GM12878 (cell line): ENCODE measurements around the gene PSMB10. TPM values are rescaled to one million over a fixed set of nuclear protein-coding genes. Genes with fewer than 3 reads are reported as not detected.

Experiments
- ATAC-seq: fragments of 200-7000 bp; cut with Tn5 transposase; 3 replicates; pipeline ENCODE4 v1.9.1; 2020; ENCODE audit warnings: mild to moderate bottlenecking, moderate library complexity
- BruUV-seq: library from RNA; stranded (reverse); fragments of 400-500 nt; replicated peaks from 2 replicates; lab custom pipeline; 2021; lab: Mats Ljungman, UMichigan
- CTCF ChIA-PET: fragments of 300-600 bp; sonication (Branson Sonifier 250); formaldehyde crosslinking; extraction: SDS; loops from one replicate; lab custom pipeline; 2021; ENCODE audit warnings: inconsistent platforms; lab: Yijun Ruan, JAX
- POLR2A ChIA-PET: fragments of 350-600 bp; formaldehyde crosslinking; extraction: SDS; loops from one replicate; lab custom pipeline; 2021; ENCODE audit warnings: inconsistent platforms; lab: Charles Lee
- RAD21 ChIA-PET: fragments of 300-600 bp; sonication (Branson Sonifier 250); formaldehyde crosslinking; loops from one replicate; lab custom pipeline; 2023; ENCODE audit warnings: antibody characterized with exemption; ENCODE audit not compliant: unreplicated experiment; lab: Charles Lee
- SMC1A ChIA-PET: fragments of 300-600 bp; sonication (Branson Sonifier 250); formaldehyde crosslinking; loops from one replicate; lab custom pipeline; 2023; ENCODE audit not compliant: unreplicated experiment, uncharacterized antibody; lab: Charles Lee
- DNase-seq: peaks from one replicate; pipeline ENCODE4 v3.0.0-alpha.2; 2011; ENCODE audit warnings: low read depth, low spot score
- FAIRE-seq: peaks from 3 replicates; lab custom pipeline; 2011; peaks lifted over from hg19 to GRCh38; lab: Jason Lieb, UNC
- H2AFZ ChIP-seq: 2 replicates; pipeline ENCODE4 v1.6.0; 2011; ENCODE audit warnings: low read depth, low read length, control low read depth; ENCODE audit not compliant: control insufficient read depth
- H3K27ac ChIP-seq: 2 replicates; pipeline ENCODE4 v1.5.1; 2011; ENCODE audit warnings: control low read depth; ENCODE audit not compliant: control insufficient read depth, insufficient read depth
- H3K27me3 ChIP-seq, 2 experiments: replicated peaks in 1 of 2; 2 replicates each; pipeline versions ENCODE4 v1.6.0 to v1.6.1; 2011; ENCODE audit warnings: low read length in 1 of 2; ENCODE audit not compliant: control insufficient read depth in 2 of 2, insufficient read depth in 2 of 2
- H3K36me3 ChIP-seq, 2 experiments: 2 replicates each; pipeline ENCODE4 v1.5.1; 2011; ENCODE audit warnings: low read length in 1 of 2; ENCODE audit not compliant: control insufficient read depth in 2 of 2, insufficient read depth in 2 of 2
- H3K4me1 ChIP-seq: 2 replicates; pipeline ENCODE4 v1.6.1; 2011; ENCODE audit warnings: mild to moderate bottlenecking, low read length, moderate library complexity, mixed read lengths; ENCODE audit not compliant: control insufficient read depth, insufficient read depth
- H3K4me2 ChIP-seq: 2 replicates; pipeline ENCODE4 v1.6.0; 2011; ENCODE audit warnings: control low read depth; ENCODE audit not compliant: control insufficient read depth, insufficient read depth
- H3K4me3 ChIP-seq: fragments of 200-600 bp; sonication (generic); 2 replicates; pipeline ENCODE4 v1.5.1; 2016
- H3K79me2 ChIP-seq: 2 replicates; pipeline ENCODE4 v1.6.0; 2011; ENCODE audit warnings: low read length; ENCODE audit not compliant: control insufficient read depth, insufficient read depth
- H3K9ac ChIP-seq: 2 replicates; pipeline ENCODE4 v1.8.0; 2011; ENCODE audit warnings: low read length, control low read depth, mixed read lengths; ENCODE audit not compliant: control insufficient read depth, insufficient read depth
- H3K9me3 ChIP-seq: replicated peaks from 3 replicates; pipeline ENCODE4 v1.5.1; 2011; ENCODE audit warnings: mild to moderate bottlenecking, low read length; ENCODE audit not compliant: control insufficient read depth, insufficient read depth
- H4K20me1 ChIP-seq: 2 replicates; pipeline ENCODE4 v1.6.0; 2011; ENCODE audit not compliant: control insufficient read depth, insufficient read depth
- ATF2 ChIP-seq: IDR thresholded peaks from 2 replicates; pipeline ENCODE4 v1.6.1; 2012; ENCODE audit warnings: low read length, inconsistent platforms
- CEBPZ ChIP-seq: fragments of 150-350 bp; IDR thresholded peaks from 2 replicates; pipeline ENCODE4 v1.6.1; 2016; ENCODE audit warnings: low read depth, low read length
- CREM ChIP-seq: IDR thresholded peaks from 2 replicates; pipeline ENCODE4 v1.6.1; 2014; ENCODE audit warnings: antibody characterized with exemption, low read depth
- E2F4 ChIP-seq: IDR thresholded peaks from 2 replicates; pipeline ENCODE4 v1.6.1; 2012; ENCODE audit warnings: low read depth, low read length, improper control_type of control experiment
- GATAD2B ChIP-seq: fragments of 450-650 bp; conservative IDR thresholded peaks from 2 replicates; pipeline ENCODE4 v1.6.1; 2017; ENCODE audit warnings: low read depth, mild to moderate bottlenecking, moderate library complexity
- IRF4 ChIP-seq: IDR thresholded peaks from 2 replicates; pipeline ENCODE4 v1.6.1; 2011; ENCODE audit warnings: low read depth, low read length
- PAX8 ChIP-seq: fragments of 450-650 bp; IDR thresholded peaks from 2 replicates; pipeline ENCODE4 v1.6.1; 2017; ENCODE audit warnings: mild to moderate bottlenecking, moderate library complexity
- RELA ChIP-seq: fragments of 450-650 bp; IDR thresholded peaks from 2 replicates; pipeline ENCODE4 v1.8.0; 2014; ENCODE audit warnings: borderline replicate concordance; ENCODE audit not compliant: partially characterized antibody
- RFX5 ChIP-seq: IDR thresholded peaks from 2 replicates; pipeline ENCODE4 v1.6.1; 2011; ENCODE audit warnings: low read depth, low read length, improper control_type of control experiment
- RUNX3 ChIP-seq: IDR thresholded peaks from 2 replicates; pipeline ENCODE4 v1.6.1; 2012; ENCODE audit warnings: low read length, inconsistent platforms
- SMARCA5 ChIP-seq: fragments of 450-650 bp; IDR thresholded peaks from 2 replicates; pipeline ENCODE4 v1.6.1; 2017; ENCODE audit warnings: mild to moderate bottlenecking
- SPI1 ChIP-seq: IDR thresholded peaks from 2 replicates; pipeline ENCODE4 v1.6.1; 2011; ENCODE audit warnings: low read depth, mild to moderate bottlenecking, low read length, moderate library complexity, borderline replicate concordance; ENCODE audit not compliant: insufficient read depth
- USF1 ChIP-seq: IDR thresholded peaks from 2 replicates; pipeline ENCODE4 v1.6.1; 2011; ENCODE audit warnings: borderline replicate concordance, low read depth, mild to moderate bottlenecking, moderate library complexity, mixed read lengths, low read length; ENCODE audit not compliant: insufficient read depth; ENCODE audit errors: extremely low read length
- YBX1 ChIP-seq: fragments of 450-650 bp; IDR thresholded peaks from 2 replicates; pipeline ENCODE4 v1.6.1; 2016; ENCODE audit warnings: antibody characterized with exemption
- ZBTB33 ChIP-seq: fragments of 450-650 bp; IDR thresholded peaks from 2 replicates; pipeline ENCODE4 v1.6.1; 2017; ENCODE audit warnings: mild to moderate bottlenecking
- WGBS: methylation state at CpG from one replicate; pipeline ENCODE4 v1.1.6; 2016; ENCODE audit warnings: low lambda C conversion rate; ENCODE audit not compliant: insufficient replicate concordance, insufficient coverage; ENCODE audit errors: missing lambda C conversion rate; 5-methylcytosine and 5-hydroxymethylcytosine counted together
- in situ Hi-C: fragments of 300-500 bp; cut with MboI; formaldehyde crosslinking; loops from 9 replicates; pipeline ENCODE4 v1.14.3; 2018; ENCODE audit warnings: mixed read lengths
- intact Hi-C: fragments of 100-400 bp; cut with micrococcal nuclease; formaldehyde crosslinking; loops from one replicate; pipeline ENCODE4 v1.14.2; 2022; ENCODE audit not compliant: unreplicated experiment
- polyA plus RNA-seq, 11 experiments: library from polyadenylated mRNA; depleted of rRNA in 4 of 11; unstranded in 6 of 11; stranded (reverse) in 5 of 11; fragments of >200 nt; fragmentation: Nextera tagmentation in 4 of 11; fragmentation: Illumina TruSeq in 1 of 11; extraction: Ambion mirVana in 4 of 11; extraction: Trizol in 1 of 11; gene quantifications; 1 replicate in 1 of 11; 2 replicates in 10 of 11; pipeline versions ENCODE4 v1.2.1 to v1.2.3, GENCODE V29; 2011 to 2016; ENCODE audit warnings: inconsistent platforms in 2 of 11, missing spikeins in 2 of 11, low read depth in 1 of 11
- total RNA-seq, 4 experiments: library from RNA; depleted of rRNA in 3 of 4; stranded (reverse); fragments of >200 nt in 3 of 4; fragmentation: Illumina TruSeq in 1 of 4; extraction: Trizol in 1 of 4; gene quantifications; 2 replicates each; pipeline versions ENCODE4 v1.2.1 to v1.2.3, GENCODE V29; 2013 to 2021

PSMB10 gene
- total and polyA plus RNA-seq, 10 of the 15 experiments (the other 5 are each of a cell fraction or from before 2014, with no cell fraction given) = 24.1 to 308 (median 151) TPM

GRCh38 chr16:67961551-67961957, 24.9 kb upstream of the PSMB10 start:
- ATAC-seq (no peak), DNase-seq (no peak), FAIRE-seq (no peak)
- Histone ChIP-seq H3K4me2 (no peak overlapping the region), H3K4me1 (peaks cover 11% of the 10 kb centered on the region), H3K79me2 (peaks cover 4% of the 10 kb centered on the region), H3K36me3 (peaks cover 5 to 6% of the 10 kb centered on the region in 2 experiments; a peak in 3 of 4 replicates), H2AFZ (no peak overlapping the region), H3K27ac (no peak overlapping the region), H3K9ac (no peak overlapping the region), H3K27me3 (no peaks in the 10 kb centered on the region), H4K20me1 (no peaks in the 10 kb centered on the region), H3K9me3 (no peaks in the 10 kb centered on the region), H3K4me3 (no peak overlapping the region)
- no TSS peak for BruUV-seq
- RAD21 ChIA-PET = no interaction called here
- 97% methylated on average over 13 of the region's 13 CpGs for WGBS
- CTCF ChIA-PET = no interaction called here
- TF ChIP-seq USF1 (no peak), SPI1 (no peak), RUNX3 (no peak), RELA (no peak), ATF2 (no peak), SMARCA5 (no peak), CREM (no peak), RFX5 (no peak), IRF4 (no peak), GATAD2B (no peak), YBX1 (no peak), ZBTB33 (no peak), PAX8 (no peak), CEBPZ (no peak), E2F4 (no peak)
- intact Hi-C loops (no loop called here), in situ Hi-C loops (no loop called here)
- POLR2A ChIA-PET = no interaction called here
- SMC1A ChIA-PET = no interaction called here
